HepG2 (cell line): ENCODE results near the gene TAGLN2. TPM values are rescaled to one million over a fixed set of nuclear protein-coding genes. Genes with fewer than 3 reads are reported as not detected.

ENCODE experiments used
- ATAC-seq: fragments of 200-7000 bp; cut with Tn5 transposase; 3 replicates; pipeline ENCODE4 v1.9.1; 2020; ENCODE audit warnings: mild to moderate bottlenecking, moderate library complexity
- BruUV-seq: library from RNA; stranded (reverse); fragments of 400-500 nt; replicated peaks from 2 replicates; lab custom pipeline; 2021; lab: Mats Ljungman, UMichigan
- CTCF ChIA-PET: fragments of 300-600 bp; formaldehyde crosslinking; extraction: SDS; loops from one replicate; lab custom pipeline; 2021; ENCODE audit warnings: low total read pairs, inconsistent platforms, low intra/inter-chr PET ratio; lab: Yijun Ruan, JAX
- POLR2A ChIA-PET: fragments of 350-600 bp; sonication (Branson Sonifier 250); formaldehyde crosslinking; loops from one replicate; lab custom pipeline; 2020; ENCODE audit warnings: antibody characterized with exemption, inconsistent platforms; lab: Yijun Ruan, JAX
- DNase-seq: peaks from one replicate; pipeline ENCODE4 v3.0.0-alpha.2; 2015; ENCODE audit warnings: low spot score
- FAIRE-seq: peaks from 3 replicates; lab custom pipeline; 2011; peaks lifted over from hg19 to GRCh38; lab: Jason Lieb, UNC
- H2AFZ ChIP-seq: one replicate; pipeline ENCODE4 v1.6.1; 2011; ENCODE audit warnings: low read length, inconsistent platforms
- H3K27ac ChIP-seq: fragments of 300-600 bp; 3 replicates; pipeline ENCODE4 v1.8.0; 2011; ENCODE audit warnings: mixed run types, mild to moderate bottlenecking, mixed read lengths, low read length, inconsistent platforms; ENCODE audit not compliant: insufficient read depth; ENCODE audit errors: extremely low read length
- H3K27me3 ChIP-seq, 2 experiments: fragments of 200-600 bp in 1 of 2; 2 replicates in 1 of 2; 3 replicates in 1 of 2; pipeline versions ENCODE4 v1.6.0 to v1.8.0; 2011; ENCODE audit warnings: low read length in 2 of 2, mild to moderate bottlenecking in 2 of 2, moderate library complexity in 2 of 2, inconsistent platforms in 1 of 2; ENCODE audit not compliant: insufficient read depth in 2 of 2, control insufficient read depth in 1 of 2
- H3K36me3 ChIP-seq, 2 experiments: fragments of 200-600 bp in 1 of 2; replicated peaks in 1 of 2; 2 replicates in 1 of 2; 3 replicates in 1 of 2; pipeline versions ENCODE4 v1.5.1 to v1.8.0; 2011; ENCODE audit warnings: low read length in 2 of 2, inconsistent platforms in 1 of 2; ENCODE audit not compliant: insufficient read depth in 2 of 2, control insufficient read depth in 1 of 2
- H3K4me1 ChIP-seq: 2 replicates; pipeline ENCODE4 v1.5.1; 2012; ENCODE audit warnings: low read length, inconsistent platforms; ENCODE audit not compliant: insufficient read depth
- H3K4me2 ChIP-seq: 2 replicates; pipeline ENCODE4 v1.6.0; 2011; ENCODE audit warnings: low read depth, low read length, inconsistent platforms
- H3K4me3 ChIP-seq, 3 experiments: fragments of 200-600 bp in 1 of 3; sonication (generic), shearing (Covaris generic) in 1 of 3; replicated peaks in 1 of 3; 2 replicates each; pipeline ENCODE4 v1.5.1; 2011 to 2016; ENCODE audit warnings: low read length in 3 of 3, inconsistent platforms in 2 of 3, low read depth in 2 of 3, mild to moderate bottlenecking in 2 of 3, control low read depth in 1 of 3, mixed read lengths in 1 of 3; ENCODE audit not compliant: insufficient read depth in 1 of 3
- H3K79me2 ChIP-seq: one replicate; pipeline ENCODE4 v1.6.1; 2011; ENCODE audit warnings: low read length, inconsistent platforms; ENCODE audit not compliant: insufficient read depth
- H3K9ac ChIP-seq: 2 replicates; pipeline ENCODE4 v1.6.0; 2011; ENCODE audit warnings: mild to moderate bottlenecking, low read depth, low read length, inconsistent platforms; ENCODE audit not compliant: insufficient read depth
- H3K9me3 ChIP-seq: 2 replicates; pipeline ENCODE4 v1.5.1; 2012; ENCODE audit warnings: mild to moderate bottlenecking, low read length
- H4K20me1 ChIP-seq: 2 replicates; pipeline ENCODE4 v1.6.0; 2011; ENCODE audit warnings: inconsistent platforms, mild to moderate bottlenecking, low read length, moderate library complexity; ENCODE audit not compliant: insufficient read depth
- ADNP ChIP-seq: sonication (generic); formaldehyde crosslinking; IDR thresholded peaks from 2 replicates; pipeline ENCODE4 v1.4.0; 2020; ENCODE audit warnings: missing genetic modification reagents
- CERS6 ChIP-seq: sonication (generic); formaldehyde crosslinking; IDR thresholded peaks from 2 replicates; pipeline ENCODE4 v1.5.0; 2020; ENCODE audit warnings: missing genetic modification reagents
- FOXO4 ChIP-seq: sonication (generic); formaldehyde crosslinking; conservative IDR thresholded peaks from 2 replicates; pipeline ENCODE4 v1.8.1; 2023; ENCODE audit warnings: missing genetic modification reagents
- HNF4A ChIP-seq: sonication (generic); formaldehyde crosslinking; IDR thresholded peaks from 2 replicates; pipeline ENCODE4 v1.4.0; 2020; ENCODE audit warnings: missing genetic modification reagents
- HNRNPH1 ChIP-seq: fragments of 200-400 bp; formaldehyde crosslinking; optimal IDR thresholded peaks from 2 replicates; pipeline ENCODE3; 2017; ENCODE audit warnings: mild to moderate bottlenecking, low read depth, low read length
- JUNB ChIP-seq: sonication (generic); formaldehyde crosslinking; IDR thresholded peaks from 2 replicates; pipeline ENCODE4 v1.8.0; 2022; ENCODE audit warnings: missing genetic modification reagents, mild to moderate bottlenecking, borderline replicate concordance
- LBX2 ChIP-seq: sonication (generic); formaldehyde crosslinking; IDR thresholded peaks from 2 replicates; pipeline ENCODE4 v1.5.0; 2020; ENCODE audit warnings: missing genetic modification reagents, mild to moderate bottlenecking, borderline replicate concordance
- POGZ ChIP-seq: sonication (generic); formaldehyde crosslinking; IDR thresholded peaks from 2 replicates; pipeline ENCODE4 v1.4.0; 2020; ENCODE audit warnings: mild to moderate bottlenecking, missing genetic modification reagents
- PTBP1 ChIP-seq: fragments of 200-400 bp; formaldehyde crosslinking; IDR thresholded peaks from 2 replicates; pipeline ENCODE4 v1.6.1; 2018; ENCODE audit warnings: low read length, low read depth; ENCODE audit not compliant: poor library complexity, severe bottlenecking
- ZBTB8A ChIP-seq: sonication (generic); formaldehyde crosslinking; IDR thresholded peaks from 2 replicates; pipeline ENCODE4 v1.4.0; 2020; ENCODE audit warnings: mild to moderate bottlenecking, low read depth, missing genetic modification reagents, borderline replicate concordance
- ZFP82 ChIP-seq: sonication (generic); formaldehyde crosslinking; IDR thresholded peaks from 2 replicates; pipeline ENCODE4 v1.5.1; 2020; ENCODE audit warnings: mild to moderate bottlenecking, missing genetic modification reagents, borderline replicate concordance
- ZNF10 ChIP-seq: sonication (generic); formaldehyde crosslinking; IDR thresholded peaks from 2 replicates; pipeline ENCODE4 v1.4.0; 2020; ENCODE audit warnings: mild to moderate bottlenecking, low read depth, missing genetic modification reagents, borderline replicate concordance
- ZNF292 ChIP-seq: sonication (generic); formaldehyde crosslinking; IDR thresholded peaks from 2 replicates; pipeline ENCODE4 v1.8.1; 2022; ENCODE audit warnings: mild to moderate bottlenecking, low read depth, missing genetic modification reagents, borderline replicate concordance
- ZNF468 ChIP-seq: sonication (generic); formaldehyde crosslinking; IDR thresholded peaks from 2 replicates; pipeline ENCODE4 v1.8.0; 2022; ENCODE audit warnings: mild to moderate bottlenecking, moderate library complexity, missing genetic modification reagents
- ZNF678 ChIP-seq: sonication (generic); formaldehyde crosslinking; IDR thresholded peaks from 2 replicates; pipeline ENCODE4 v1.4.0; 2020; ENCODE audit warnings: mild to moderate bottlenecking, missing genetic modification reagents
- ZNF792 ChIP-seq: IDR thresholded peaks from 2 replicates; pipeline ENCODE4 v1.6.1; 2016
- WGBS: methylation state at CpG from one replicate; pipeline ENCODE4 v1.1.6; 2017; ENCODE audit warnings: low lambda C conversion rate; 5-methylcytosine and 5-hydroxymethylcytosine counted together
- in situ Hi-C: cut with HindIII; loops from 2 replicates; pipeline ENCODE4 v1.10.0; 2017; ENCODE audit warnings: low pct_unique_long_range_greater_than_20kb; ENCODE audit not compliant: extremely low pct_ligation_motif_present
- intact Hi-C: fragments of 100-400 bp; cut with micrococcal nuclease; formaldehyde crosslinking; loops from one replicate; pipeline ENCODE4 v1.10.0; 2022; ENCODE audit not compliant: unreplicated experiment
- polyA plus RNA-seq, 8 experiments: library from polyadenylated mRNA; depleted of rRNA in 3 of 8; stranded (reverse) in 7 of 8; unstranded in 1 of 8; fragments of >200 nt; fragmentation: Illumina TruSeq in 4 of 8; extraction: Trizol in 4 of 8; gene quantifications; 2 replicates each; pipeline versions ENCODE4 v1.2.1 to v1.2.3, GENCODE V29; 2011 to 2016; ENCODE audit warnings: low read depth in 4 of 8, missing spikeins in 1 of 8, mixed read lengths in 1 of 8; ENCODE audit not compliant: insufficient read depth in 1 of 8
- total RNA-seq, 5 experiments: library from RNA; depleted of rRNA; stranded (reverse); fragments of >200 nt; fragmentation: Illumina TruSeq; extraction: Trizol; gene quantifications; 2 replicates each; pipeline ENCODE4 v1.2.3, GENCODE V29; 2016; ENCODE audit warnings: low read depth in 1 of 5
- TF ChIP-seq, protein P1 (sequence below): sonication (generic); formaldehyde crosslinking; IDR thresholded peaks from 2 replicates; pipeline ENCODE4 v1.8.1; 2023; ENCODE audit warnings: mild to moderate bottlenecking, missing genetic modification reagents
- TF ChIP-seq, protein P2 (sequence below): IDR thresholded peaks from 2 replicates; pipeline ENCODE4 v1.6.1; 2016; ENCODE audit warnings: missing compliant biosample characterization, missing genetic modification reagents, borderline replicate concordance
- TF ChIP-seq, protein P3 (sequence below): sonication (generic); formaldehyde crosslinking; IDR thresholded peaks from 2 replicates; pipeline ENCODE4 v1.4.0; 2020; ENCODE audit warnings: missing genetic modification reagents

TAGLN2 gene
- total and polyA plus RNA-seq, 2 of the 13 experiments (the other 11 are each of a cell fraction or from before 2014, with no cell fraction given) = 6.7 to 17.2 TPM

- H2AFZ ChIP-seq = no peak overlapping the region
- peaks cover 11% of the 10 kb centered on the region for H3K4me1 ChIP-seq
- H3K27me3 ChIP-seq = peaks cover 2 to 44% of the 10 kb centered on the region in 2 experiments; a peak in 4 of 5 replicates
- FAIRE-seq (no peak), DNase-seq (no peak), ATAC-seq (no peak)
- in situ Hi-C loops = no loop called here
- intact Hi-C loops = no loop called here
- no TSS peak for BruUV-seq
- H3K4me2 ChIP-seq = no peak overlapping the region
- 27% methylated on average over 6 of the region's 6 CpGs for WGBS
- H3K36me3 ChIP-seq = no peaks in the 10 kb centered on the region
- no peak overlapping the region for H3K9ac ChIP-seq
- POLR2A ChIA-PET = no interaction called here
- no peaks in the 10 kb centered on the region for H3K9me3 ChIP-seq
- H3K4me3 ChIP-seq = no peak overlapping the region
- H3K27ac ChIP-seq = no peak overlapping the region
- no peaks in the 10 kb centered on the region for H4K20me1 ChIP-seq
- CTCF ChIA-PET = no interaction called here
- H3K79me2 ChIP-seq = no peaks in the 10 kb centered on the region
- TF ChIP-seq, protein P1, sequence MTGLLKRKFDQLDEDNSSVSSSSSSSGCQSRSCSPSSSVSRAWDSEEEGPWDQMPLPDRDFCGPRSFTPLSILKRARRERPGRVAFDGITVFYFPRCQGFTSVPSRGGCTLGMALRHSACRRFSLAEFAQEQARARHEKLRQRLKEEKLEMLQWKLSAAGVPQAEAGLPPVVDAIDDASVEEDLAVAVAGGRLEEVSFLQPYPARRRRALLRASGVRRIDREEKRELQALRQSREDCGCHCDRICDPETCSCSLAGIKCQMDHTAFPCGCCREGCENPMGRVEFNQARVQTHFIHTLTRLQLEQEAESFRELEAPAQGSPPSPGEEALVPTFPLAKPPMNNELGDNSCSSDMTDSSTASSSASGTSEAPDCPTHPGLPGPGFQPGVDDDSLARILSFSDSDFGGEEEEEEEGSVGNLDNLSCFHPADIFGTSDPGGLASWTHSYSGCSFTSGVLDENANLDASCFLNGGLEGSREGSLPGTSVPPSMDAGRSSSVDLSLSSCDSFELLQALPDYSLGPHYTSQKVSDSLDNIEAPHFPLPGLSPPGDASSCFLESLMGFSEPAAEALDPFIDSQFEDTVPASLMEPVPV (CRISPR knock-in tag) = no peak
- TF ChIP-seq ZBTB8A (CRISPR knock-in tag) (no peak), ZNF468 (CRISPR knock-in tag) (no peak), ZFP82 (CRISPR knock-in tag) (no peak), ADNP (CRISPR knock-in tag) (no peak), FOXO4 (CRISPR knock-in tag) (no peak), ZNF292 (CRISPR knock-in tag) (no peak), ZNF792 (CRISPR knock-in tag) (no peak), HNF4A (CRISPR knock-in tag) (no peak), POGZ (CRISPR knock-in tag) (no peak), ZNF10 (CRISPR knock-in tag) (no peak), LBX2 (CRISPR knock-in tag) (no peak), JUNB (CRISPR knock-in tag) (no peak), CERS6 (CRISPR knock-in tag) (no peak), HNRNPH1 (no peak), ZNF678 (no peak), PTBP1 (no peak)
- TF ChIP-seq, protein P2, sequence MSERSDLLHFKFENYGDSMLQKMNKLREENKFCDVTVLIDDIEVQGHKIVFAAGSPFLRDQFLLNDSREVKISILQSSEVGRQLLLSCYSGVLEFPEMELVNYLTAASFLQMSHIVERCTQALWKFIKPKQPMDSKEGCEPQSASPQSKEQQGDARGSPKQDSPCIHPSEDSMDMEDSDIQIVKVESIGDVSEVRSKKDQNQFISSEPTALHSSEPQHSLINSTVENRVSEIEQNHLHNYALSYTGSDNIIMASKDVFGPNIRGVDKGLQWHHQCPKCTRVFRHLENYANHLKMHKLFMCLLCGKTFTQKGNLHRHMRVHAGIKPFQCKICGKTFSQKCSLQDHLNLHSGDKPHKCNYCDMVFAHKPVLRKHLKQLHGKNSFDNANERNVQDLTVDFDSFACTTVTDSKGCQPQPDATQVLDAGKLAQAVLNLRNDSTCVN (CRISPR knock-in tag) = no peak
- TF ChIP-seq, protein P3, sequence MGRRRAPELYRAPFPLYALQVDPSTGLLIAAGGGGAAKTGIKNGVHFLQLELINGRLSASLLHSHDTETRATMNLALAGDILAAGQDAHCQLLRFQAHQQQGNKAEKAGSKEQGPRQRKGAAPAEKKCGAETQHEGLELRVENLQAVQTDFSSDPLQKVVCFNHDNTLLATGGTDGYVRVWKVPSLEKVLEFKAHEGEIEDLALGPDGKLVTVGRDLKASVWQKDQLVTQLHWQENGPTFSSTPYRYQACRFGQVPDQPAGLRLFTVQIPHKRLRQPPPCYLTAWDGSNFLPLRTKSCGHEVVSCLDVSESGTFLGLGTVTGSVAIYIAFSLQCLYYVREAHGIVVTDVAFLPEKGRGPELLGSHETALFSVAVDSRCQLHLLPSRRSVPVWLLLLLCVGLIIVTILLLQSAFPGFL (CRISPR knock-in tag) = no peak
Observed at GRCh38 chr1:159949123-159949522, 23.8 kb upstream of the TAGLN2 start.
